G401 (cell line): ENCODE data around the gene NFASC. TPM values are rescaled to one million over a fixed set of nuclear protein-coding genes. Genes with fewer than 3 reads are reported as not detected.

Experiments
- DNase-seq: peaks from one replicate; pipeline ENCODE4 v3.0.0-alpha.2; 2015; ENCODE audit warnings: low spot score
- in situ Hi-C: cut with HindIII; loops from 2 replicates; pipeline ENCODE4 v1.10.0; 2016; ENCODE audit warnings: low sequenced_read_pairs, mixed read lengths
- total RNA-seq: library from RNA; depleted of rRNA; stranded (reverse); fragments of >200 nt; shearing (Covaris generic); gene quantifications from 2 replicates; pipeline ENCODE4 v1.2.3, GENCODE V29; 2014

The NFASC gene
- total RNA-seq, 1 experiment from 2014 or later: not detected

- in situ Hi-C loops: no loop called here
- peak; percentile 81 for DNase-seq
These were observed 144.6 kb downstream of the NFASC start for GRCh38 chr1:205015241-205015640.

GRCh38 chr1:205016075-205016474 is 145.4 kb downstream of the NFASC start:
- in situ Hi-C loops: no loop called here
- DNase-seq: no peak

GRCh38 chr1:205016584-205016983 is 145.9 kb downstream of the NFASC start:
- in situ Hi-C loops: no loop called here

GRCh38 chr1:205017001-205017400 is 146.3 kb downstream of the NFASC start:
- peak; percentile 67 for DNase-seq
- in situ Hi-C loops: no loop called here

More at GRCh38 chr1:205016584-205016983, 145.9 kb downstream of the NFASC start:
- DNase-seq: no peak

- in situ Hi-C loops: no loop called here
- DNase-seq: no peak
These were observed 147.1 kb downstream of the NFASC start for GRCh38 chr1:205017766-205018165.

GRCh38 chr1:205018381-205018780 is 147.7 kb downstream of the NFASC start:
- no peak for DNase-seq
- in situ Hi-C loops: no loop called here

GRCh38 chr1:205020466-205020865 is 149.8 kb downstream of the NFASC start:
- in situ Hi-C loops: no loop called here
- peak; percentile 50 for DNase-seq

- no peak for DNase-seq
- in situ Hi-C loops: no loop called here
These were observed 154.0 kb downstream of the NFASC start for GRCh38 chr1:205024679-205025078.

- DNase-seq: no peak
- in situ Hi-C loops: no loop called here
These were observed 154.6 kb downstream of the NFASC start for GRCh38 chr1:205025239-205025638.

GRCh38 chr1:205026181-205026580 is 155.5 kb downstream of the NFASC start:
- in situ Hi-C loops: no loop called here
- DNase-seq: no peak

GRCh38 chr1:205028390-205028789 is 157.7 kb downstream of the NFASC start:
- DNase-seq: no peak

GRCh38 chr1:205028924-205029323 is 158.3 kb downstream of the NFASC start:
- no peak for DNase-seq
- in situ Hi-C loops: no loop called here

More at GRCh38 chr1:205028390-205028789, 157.7 kb downstream of the NFASC start:
- in situ Hi-C loops: no loop called here

GRCh38 chr1:205030241-205030640 is 159.6 kb downstream of the NFASC start:
- in situ Hi-C loops: no loop called here

GRCh38 chr1:205030896-205031295 is 160.2 kb downstream of the NFASC start:
- in situ Hi-C loops: no loop called here
- DNase-seq: no peak

More at GRCh38 chr1:205030241-205030640, 159.6 kb downstream of the NFASC start:
- no peak for DNase-seq

- in situ Hi-C loops: no loop called here
- peak; percentile 94 for DNase-seq
These were observed 161.8 kb downstream of the NFASC start for GRCh38 chr1:205032508-205032907.

GRCh38 chr1:205037539-205037938 is 166.9 kb downstream of the NFASC start:
- in situ Hi-C loops: no loop called here

GRCh38 chr1:205038132-205038786 is 167.6 kb downstream of the NFASC start:
- in situ Hi-C loops: no loop called here
- no peak for DNase-seq

More at GRCh38 chr1:205037539-205037938, 166.9 kb downstream of the NFASC start:
- DNase-seq: no peak

- in situ Hi-C loops: no loop called here
- DNase-seq: peak; percentile 51
These were observed 170.5 kb downstream of the NFASC start for GRCh38 chr1:205041001-205041715.

- in situ Hi-C loops: no loop called here
- peak; percentile 91 for DNase-seq
These were observed 171.6 kb downstream of the NFASC start for GRCh38 chr1:205041998-205042910.
